22Rv1 (cell line): Measurements from ENCODE around the gene CAMTA1.

Experiments
- CTCF ChIP-seq: fragments of 450-650 bp; IDR thresholded peaks from 2 replicates; pipeline ENCODE4 v1.5.1; 2017; ENCODE audit warnings: mild to moderate bottlenecking
- ZFX ChIP-seq: fragments of 450-650 bp; IDR thresholded peaks from 2 replicates; pipeline ENCODE4 v1.6.1; 2017; ENCODE audit warnings: antibody characterized with exemption, borderline replicate concordance

- no peak for TF ChIP-seq CTCF
- no peak for TF ChIP-seq ZFX
These were observed 100.2 kb downstream of the CAMTA1 start for GRCh38 chr1:6885426-6885825.
